Measurements from ENCODE around the gene TMEM121B.
"Not testable (repeated sequence)": the region's sequence is repeated elsewhere in the genome, so short reads cannot be mapped to it uniquely, and the experiment has no call there.

TMEM121B gene

GRCh38 chr22:17121233-17122195 lies at the start of gene TMEM121B:
TMEM121B (minus strand) TSS chr22:17121360; CDS start chr22:17121127, 233 bp downstream.
- DNase-seq (ENCODE audit: low spot score), result peak; percentile 46

GRCh38 chr22:17167486-17167885 lies 46.3 kb upstream of the TMEM121B start:
- peak; percentile 47 for DNase-seq (ENCODE audit: low spot score)

GRCh38 chr22:17164392-17165024 lies 43.3 kb upstream of the TMEM121B start:
- DNase-seq (ENCODE audit: low spot score), result no peak

- no peak for DNase-seq (ENCODE audit: low spot score)
Measured at GRCh38 chr22:17162731-17163130, 41.6 kb upstream of the TMEM121B start.

GRCh38 chr22:17161991-17162390 lies 40.8 kb upstream of the TMEM121B start:
- no peak for DNase-seq (ENCODE audit: low spot score)

- peak; percentile 45 for DNase-seq (ENCODE audit: low spot score)
Measured at GRCh38 chr22:17159504-17159951, 38.4 kb upstream of the TMEM121B start.

- peak; percentile 67 for DNase-seq (ENCODE audit: low spot score)
Measured at GRCh38 chr22:17158568-17159503, 37.7 kb upstream of the TMEM121B start, which contains the start of gene HDHD5. HDHD5 (minus strand) TSS chr22:17159277; CDS start chr22:17159251, 26 bp downstream.

- DNase-seq (ENCODE audit: low spot score), result no peak
Measured at GRCh38 chr22:17158176-17158567, 37.0 kb upstream of the TMEM121B start.

GRCh38 chr22:17157714-17158113 lies 36.6 kb upstream of the TMEM121B start:
- no peak for DNase-seq (ENCODE audit: low spot score)

- DNase-seq (ENCODE audit: low spot score), result no peak
Measured at GRCh38 chr22:17155941-17156340, 34.8 kb upstream of the TMEM121B start.

- no peak for DNase-seq (ENCODE audit: low spot score)
Measured at GRCh38 chr22:17152971-17153370, 31.8 kb upstream of the TMEM121B start.

GRCh38 chr22:17152340-17152739 lies 31.2 kb upstream of the TMEM121B start:
- DNase-seq (ENCODE audit: low spot score), result no peak

- DNase-seq (ENCODE audit: low spot score), result no peak
Measured at GRCh38 chr22:17149076-17149815, 28.1 kb upstream of the TMEM121B start.

- DNase-seq (ENCODE audit: low spot score), result not testable (repeated sequence)
Measured at GRCh38 chr22:17147458-17147857, 26.3 kb upstream of the TMEM121B start.

GRCh38 chr22:17145021-17145680 lies 24.0 kb upstream of the TMEM121B start:
- no peak for DNase-seq (ENCODE audit: low spot score)

- no peak for DNase-seq (ENCODE audit: low spot score)
Measured at GRCh38 chr22:17143826-17144225, 22.7 kb upstream of the TMEM121B start.

- no peak for DNase-seq (ENCODE audit: low spot score)
Measured at GRCh38 chr22:17143101-17143500, 21.9 kb upstream of the TMEM121B start.

GRCh38 chr22:17140826-17141766 lies 19.9 kb upstream of the TMEM121B start:
- no peak for DNase-seq (ENCODE audit: low spot score)

GRCh38 chr22:17140022-17140421 lies 18.9 kb upstream of the TMEM121B start:
- DNase-seq (ENCODE audit: low spot score), result no peak
